ENCODE data around the gene GRM4.

Gene GRM4

DNA sequence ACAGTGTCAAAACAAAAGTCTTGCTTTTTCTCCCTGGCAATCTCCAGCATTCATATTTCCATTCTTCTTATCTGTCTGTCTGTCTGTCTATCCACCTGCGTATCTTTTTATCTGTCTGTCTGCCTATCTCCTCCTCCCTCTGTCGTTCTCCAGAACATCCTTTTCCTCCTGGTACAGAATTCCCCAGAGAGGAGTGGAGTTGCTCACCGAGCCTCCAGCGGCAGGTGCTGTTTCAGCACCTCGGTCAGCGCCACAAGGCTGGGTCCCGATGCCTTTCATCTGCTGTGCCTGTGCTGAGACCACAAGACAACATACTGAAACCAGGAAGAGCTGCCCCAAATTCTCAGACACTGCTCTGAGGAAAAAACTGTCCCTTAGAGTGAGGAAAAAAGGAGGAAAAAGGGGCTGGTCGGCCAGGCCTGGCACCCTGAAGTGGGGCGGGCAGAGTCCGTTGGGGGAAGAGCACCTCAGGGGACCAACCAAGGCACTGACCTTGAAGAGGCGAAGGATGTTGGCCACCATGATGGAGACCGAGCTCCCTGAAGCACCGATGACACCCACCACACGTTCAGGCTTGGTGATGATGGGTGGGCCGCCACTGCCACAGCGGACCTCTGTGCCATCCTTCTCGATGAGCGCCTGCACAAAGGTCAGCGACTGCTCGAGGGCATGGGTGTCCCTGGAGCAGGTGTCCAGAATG, 13.3 kb downstream of the GRM4 start:
- no peak overlapping the region for H3K27ac ChIP-seq (ENCODE audit: low read depth, low read length)
- H3K36me3 ChIP-seq (ENCODE audit: control insufficient read depth, insufficient read depth, low read length): no peaks in the 10 kb centered on the region
- H3K4ac ChIP-seq (ENCODE audit: low read depth, low read length): no peak overlapping the region
- no peak overlapping the region for H4K8ac ChIP-seq (ENCODE audit: low read depth, low read length)
- no peak overlapping the region for H2BK120ac ChIP-seq (ENCODE audit: low read depth, low read length)
- WGBS (ENCODE audit: extremely low coverage, insufficient coverage, low lambda C conversion rate): no CpG with 5 or more reads among the region's 20 CpGs
- no peak overlapping the region for H3K56ac ChIP-seq (ENCODE audit: low read length)
- H3K79me2 ChIP-seq (ENCODE audit: control insufficient read depth, insufficient read depth, low read length): no peaks in the 10 kb centered on the region
- no peak overlapping the region for H4K5ac ChIP-seq (ENCODE audit: low read length)
- H3K4me2 ChIP-seq (ENCODE audit: low read length): no peak overlapping the region
- peak; percentile 83 for DNase-seq
- no peak overlapping the region for H3K4me3 ChIP-seq (ENCODE audit: low read length)
- H2BK5ac ChIP-seq (ENCODE audit: low read length): no peak overlapping the region
- no peaks in the 10 kb centered on the region for H3K27me3 ChIP-seq (ENCODE audit: insufficient read depth, low read length, poor library complexity)
- H3K18ac ChIP-seq (ENCODE audit: low read length): no peak overlapping the region
- H3K9ac ChIP-seq (ENCODE audit: low read length): no peak overlapping the region
- no peak overlapping the region for H2AK5ac ChIP-seq (ENCODE audit: low read length)
- no peaks in the 10 kb centered on the region for H3K79me1 ChIP-seq (ENCODE audit: low read length)
- H3K4me1 ChIP-seq (ENCODE audit: control insufficient read depth, low read depth, low read length): peaks cover 3% of the 10 kb centered on the region
- no peak overlapping the region for H2BK15ac ChIP-seq (replicated peaks; ENCODE audit: low read depth)
- H3K23ac ChIP-seq (ENCODE audit: low read length): no peak overlapping the region

- no peak overlapping the region for H2BK15ac ChIP-seq (replicated peaks; ENCODE audit: low read depth)
- no peaks in the 10 kb centered on the region for H3K79me2 ChIP-seq (ENCODE audit: control insufficient read depth, insufficient read depth, low read length)
- H3K4me2 ChIP-seq (ENCODE audit: low read length): no peak overlapping the region
- no peaks in the 10 kb centered on the region for H3K27me3 ChIP-seq (ENCODE audit: insufficient read depth, low read length, poor library complexity)
- DNase-seq: peak; percentile 73
- no peak overlapping the region for H3K23ac ChIP-seq (ENCODE audit: low read length)
- H3K4ac ChIP-seq (ENCODE audit: low read depth, low read length): no peak overlapping the region
- peak overlapping the region; percentile 30 for H3K27ac ChIP-seq (ENCODE audit: low read depth, low read length)
- no peak overlapping the region for H3K9ac ChIP-seq (ENCODE audit: low read length)
- no peak overlapping the region for H4K5ac ChIP-seq (ENCODE audit: low read length)
- no peaks in the 10 kb centered on the region for H3K36me3 ChIP-seq (ENCODE audit: control insufficient read depth, insufficient read depth, low read length)
- peaks cover 3% of the 10 kb centered on the region for H3K4me1 ChIP-seq (ENCODE audit: control insufficient read depth, low read depth, low read length)
- H3K79me1 ChIP-seq (ENCODE audit: low read length): no peaks in the 10 kb centered on the region
- no peak overlapping the region for H2BK120ac ChIP-seq (ENCODE audit: low read depth, low read length)
- no CpG with 5 or more reads among the region's 11 CpGs for WGBS (ENCODE audit: extremely low coverage, insufficient coverage, low lambda C conversion rate)
- no peak overlapping the region for H3K18ac ChIP-seq (ENCODE audit: low read length)
- H2BK5ac ChIP-seq (ENCODE audit: low read length): peak overlapping the region; percentile 9
- H4K8ac ChIP-seq (ENCODE audit: low read depth, low read length): no peak overlapping the region
- no peak overlapping the region for H2AK5ac ChIP-seq (ENCODE audit: low read length)
- H3K4me3 ChIP-seq (ENCODE audit: low read length): no peak overlapping the region
- peak overlapping the region; percentile 51 for H3K56ac ChIP-seq (ENCODE audit: low read length)
Measured at GRCh38 chr6:34131326-34132290, 14.3 kb downstream of the GRM4 start.

GRCh38 chr6:34130862-34131261, 15.0 kb downstream of the GRM4 start:
- Histone ChIP-seq H3K4me2 (ENCODE audit: low read length) (no peak overlapping the region), H2AK5ac (ENCODE audit: low read length) (no peak overlapping the region), H3K9ac (ENCODE audit: low read length) (no peak overlapping the region), H3K23ac (ENCODE audit: low read length) (no peak overlapping the region), H2BK120ac (ENCODE audit: low read depth, low read length) (no peak overlapping the region), H3K27ac (ENCODE audit: low read depth, low read length) (no peak overlapping the region), H4K8ac (ENCODE audit: low read depth, low read length) (no peak overlapping the region), H3K79me2 (ENCODE audit: control insufficient read depth, insufficient read depth, low read length) (no peaks in the 10 kb centered on the region), H2BK15ac (replicated peaks; ENCODE audit: low read depth) (no peak overlapping the region), H3K4me3 (ENCODE audit: low read length) (no peak overlapping the region), H3K36me3 (ENCODE audit: control insufficient read depth, insufficient read depth, low read length) (no peaks in the 10 kb centered on the region), H2BK5ac (ENCODE audit: low read length) (no peak overlapping the region), H3K18ac (ENCODE audit: low read length) (peak overlapping the region; percentile 39), H4K5ac (ENCODE audit: low read length) (no peak overlapping the region), H3K79me1 (ENCODE audit: low read length) (no peaks in the 10 kb centered on the region), H3K4me1 (ENCODE audit: control insufficient read depth, low read depth, low read length) (peaks cover 3% of the 10 kb centered on the region), H3K56ac (ENCODE audit: low read length) (peak overlapping the region; percentile 53), H3K27me3 (ENCODE audit: insufficient read depth, low read length, poor library complexity) (no peaks in the 10 kb centered on the region), H3K4ac (ENCODE audit: low read depth, low read length) (no peak overlapping the region)
- no CpG with 5 or more reads among the region's 5 CpGs for WGBS (ENCODE audit: extremely low coverage, insufficient coverage, low lambda C conversion rate)
- DNase-seq: peak; percentile 60

DNA sequence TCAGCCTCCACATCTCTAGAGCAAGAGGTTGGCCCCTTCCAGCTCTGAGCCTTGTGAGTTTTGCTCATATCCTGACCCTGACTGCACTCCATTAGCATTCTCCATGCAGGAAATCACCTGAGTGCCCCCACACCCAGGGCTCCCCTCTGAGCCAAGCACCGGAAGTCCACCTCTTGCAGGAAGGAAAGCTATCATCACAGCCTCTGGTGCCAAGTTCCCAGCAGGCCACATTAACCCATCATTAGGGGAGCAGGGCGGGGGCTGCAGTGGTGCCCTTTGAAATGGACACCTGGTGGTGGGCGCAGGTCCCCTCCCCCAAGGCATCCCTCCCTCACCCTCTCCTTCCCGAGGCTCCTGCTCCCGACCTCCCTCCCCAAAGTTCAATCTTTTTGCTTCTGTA, 16.1 kb downstream of the GRM4 start:
- Histone ChIP-seq H3K18ac (ENCODE audit: low read length) (no peak overlapping the region), H3K4me2 (ENCODE audit: low read length) (no peak overlapping the region), H2BK15ac (replicated peaks; ENCODE audit: low read depth) (no peak overlapping the region), H3K79me2 (ENCODE audit: control insufficient read depth, insufficient read depth, low read length) (no peaks in the 10 kb centered on the region), H3K4ac (ENCODE audit: low read depth, low read length) (no peak overlapping the region), H3K27ac (ENCODE audit: low read depth, low read length) (peak overlapping the region; percentile 60), H2BK5ac (ENCODE audit: low read length) (no peak overlapping the region), H3K56ac (ENCODE audit: low read length) (no peak overlapping the region), H3K23ac (ENCODE audit: low read length) (no peak overlapping the region), H3K9ac (ENCODE audit: low read length) (no peak overlapping the region), H3K36me3 (ENCODE audit: control insufficient read depth, insufficient read depth, low read length) (no peaks in the 10 kb centered on the region), H3K79me1 (ENCODE audit: low read length) (no peaks in the 10 kb centered on the region), H4K5ac (ENCODE audit: low read length) (no peak overlapping the region), H2AK5ac (ENCODE audit: low read length) (no peak overlapping the region), H4K8ac (ENCODE audit: low read depth, low read length) (no peak overlapping the region), H3K4me1 (ENCODE audit: control insufficient read depth, low read depth, low read length) (peaks cover 3% of the 10 kb centered on the region), H3K27me3 (ENCODE audit: insufficient read depth, low read length, poor library complexity) (no peaks in the 10 kb centered on the region), H3K4me3 (ENCODE audit: low read length) (no peak overlapping the region), H2BK120ac (ENCODE audit: low read depth, low read length) (no peak overlapping the region)
- peak; percentile 83 for DNase-seq
- WGBS (ENCODE audit: extremely low coverage, insufficient coverage, low lambda C conversion rate): no CpG with 5 or more reads among the region's 5 CpGs

DNA sequence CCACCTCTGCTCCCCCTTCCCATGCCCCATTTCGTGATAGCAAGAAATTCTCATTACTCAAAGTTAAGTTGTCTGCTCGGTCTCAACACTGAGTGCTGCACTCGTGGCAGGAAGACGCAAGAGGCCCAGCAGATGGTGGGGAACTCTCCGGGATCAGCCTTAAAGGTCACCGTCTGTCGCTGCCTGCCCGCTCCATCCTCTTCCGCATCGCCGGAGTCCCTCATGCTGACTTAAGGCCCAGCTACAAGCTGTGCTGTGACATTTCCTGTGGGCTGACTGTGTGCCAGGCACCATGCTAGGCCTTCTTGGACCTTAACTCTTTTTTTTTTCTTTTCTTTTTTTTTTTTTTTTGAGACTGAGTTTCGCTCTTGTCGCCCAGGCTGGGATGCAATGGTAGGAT, 17.8 kb downstream of the GRM4 start:
- Histone ChIP-seq H2BK120ac (ENCODE audit: low read depth, low read length) (no peak overlapping the region), H2BK15ac (replicated peaks; ENCODE audit: low read depth) (no peak overlapping the region), H3K79me2 (ENCODE audit: control insufficient read depth, insufficient read depth, low read length) (no peaks in the 10 kb centered on the region), H4K5ac (ENCODE audit: low read length) (no peak overlapping the region), H3K18ac (ENCODE audit: low read length) (no peak overlapping the region), H3K4me1 (ENCODE audit: control insufficient read depth, low read depth, low read length) (peaks cover 3% of the 10 kb centered on the region), H3K56ac (ENCODE audit: low read length) (no peak overlapping the region), H3K23ac (ENCODE audit: low read length) (no peak overlapping the region), H3K27me3 (ENCODE audit: insufficient read depth, low read length, poor library complexity) (no peaks in the 10 kb centered on the region), H3K4me3 (ENCODE audit: low read length) (no peak overlapping the region), H2BK5ac (ENCODE audit: low read length) (no peak overlapping the region), H3K4me2 (ENCODE audit: low read length) (no peak overlapping the region), H3K9ac (ENCODE audit: low read length) (no peak overlapping the region), H3K79me1 (ENCODE audit: low read length) (no peaks in the 10 kb centered on the region), H3K36me3 (ENCODE audit: control insufficient read depth, insufficient read depth, low read length) (no peaks in the 10 kb centered on the region), H2AK5ac (ENCODE audit: low read length) (no peak overlapping the region), H3K27ac (ENCODE audit: low read depth, low read length) (no peak overlapping the region), H4K8ac (ENCODE audit: low read depth, low read length) (no peak overlapping the region), H3K4ac (ENCODE audit: low read depth, low read length) (no peak overlapping the region)
- WGBS (ENCODE audit: extremely low coverage, insufficient coverage, low lambda C conversion rate): no CpG with 5 or more reads among the region's 13 CpGs
- DNase-seq: no peak
